Caco-2 (cell line): ENCODE data around the gene SMOC2. TPM values are rescaled to one million over a fixed set of nuclear protein-coding genes. Genes with fewer than 3 reads are reported as not detected.

Source experiments
- BruUV-seq: library from RNA; stranded (reverse); fragments of 400-500 nt; replicated peaks from 2 replicates; lab custom pipeline; 2021; lab: Mats Ljungman, UMichigan
- CTCF ChIA-PET: fragments of 300-600 bp; sonication (Branson Sonifier 250); formaldehyde crosslinking; loops from one replicate; lab custom pipeline; 2022; ENCODE audit warnings: antibody characterized with exemption; lab: Charles Lee
- POLR2A ChIA-PET: fragments of 300-600 bp; sonication (Branson Sonifier 250); formaldehyde crosslinking; loops from one replicate; lab custom pipeline; 2022; ENCODE audit warnings: antibody characterized with exemption; lab: Charles Lee
- DNase-seq, 2 experiments: peaks; one replicate each; pipeline versions ENCODE4 v3.0.0 to v3.0.0-alpha.2; 2020 to 2022
- H3K27me3 ChIP-seq: replicated peaks from 2 replicates; pipeline ENCODE4 v1.6.0; 2011; ENCODE audit warnings: low read length; ENCODE audit not compliant: control insufficient read depth, insufficient read depth
- H3K36me3 ChIP-seq: 2 replicates; pipeline ENCODE4 v1.5.1; 2011; ENCODE audit warnings: low read length; ENCODE audit not compliant: control insufficient read depth, insufficient read depth
- H3K4me1 ChIP-seq: fragments of 250-450 bp; sonication (Bioruptor Pico); 2 replicates; pipeline ENCODE4 v1.5.1; 2020; ENCODE audit warnings: mild to moderate bottlenecking
- H3K4me3 ChIP-seq: 2 replicates; pipeline ENCODE4 v1.5.1; 2011; ENCODE audit warnings: low read depth, mild to moderate bottlenecking, control low read depth, low read length
- H3K9me3 ChIP-seq: fragments of 250-450 bp; sonication (Bioruptor Pico); 2 replicates; pipeline ENCODE4 v1.5.1; 2020; ENCODE audit warnings: mild to moderate bottlenecking, moderate library complexity
- H3K27ac Mint-ChIP-seq: one replicate; pipeline ENCODE4 v1.8.0; 2022; ENCODE audit warnings: mixed read lengths; ENCODE audit not compliant: unreplicated experiment
- H3K27me3 Mint-ChIP-seq: one replicate; pipeline ENCODE4 v1.8.0; 2022; ENCODE audit warnings: mixed read lengths; ENCODE audit not compliant: insufficient read depth, unreplicated experiment
- H3K36me3 Mint-ChIP-seq: one replicate; pipeline ENCODE4 v1.8.0; 2022; ENCODE audit warnings: mild to moderate bottlenecking, mixed read lengths; ENCODE audit not compliant: insufficient read depth, unreplicated experiment
- H3K4me1 Mint-ChIP-seq: one replicate; pipeline ENCODE4 v1.8.0; 2022; ENCODE audit warnings: low read depth, mixed read lengths; ENCODE audit not compliant: unreplicated experiment
- H3K4me3 Mint-ChIP-seq: one replicate; pipeline ENCODE4 v1.8.0; 2022; ENCODE audit warnings: mild to moderate bottlenecking, moderate library complexity, mixed read lengths; ENCODE audit not compliant: unreplicated experiment
- H3K9me3 Mint-ChIP-seq: one replicate; pipeline ENCODE4 v1.8.0; 2022; ENCODE audit warnings: mixed read lengths; ENCODE audit not compliant: unreplicated experiment
- CTCF ChIP-seq, 2 experiments: fragments of 200-600 bp in 1 of 2; IDR thresholded peaks; 1 replicate in 1 of 2; 2 replicates in 1 of 2; pipeline versions ENCODE4 v1.5.1 to v1.8.0; 2011 to 2022; ENCODE audit warnings: antibody characterized with exemption in 1 of 2, control low read depth in 1 of 2, inconsistent platforms in 1 of 2, low read depth in 1 of 2, low read length in 1 of 2, mild to moderate bottlenecking in 1 of 2, moderate library complexity in 1 of 2; ENCODE audit not compliant: insufficient read depth in 1 of 2, severe bottlenecking in 1 of 2, unreplicated experiment in 1 of 2
- intact Hi-C: fragments of 100-400 bp; cut with micrococcal nuclease; formaldehyde crosslinking; loops from one replicate; pipeline ENCODE4 v1.10.0; 2022; ENCODE audit not compliant: unreplicated experiment
- total RNA-seq: library from RNA; stranded (reverse); gene quantifications from 2 replicates; pipeline ENCODE4 v1.2.3, GENCODE V29; 2022

The SMOC2 gene
- total RNA-seq, 1 experiment from 2014 or later: 2.8 TPM

- Mint-ChIP-seq H3K36me3 (peaks cover 6% of the 10 kb centered on the region), H3K27me3 (no peaks in the 10 kb centered on the region), H3K4me1 (peaks cover 16% of the 10 kb centered on the region), H3K27ac (no peak overlapping the region), H3K9me3 (peaks cover 14% of the 10 kb centered on the region), H3K4me3 (no peak overlapping the region)
- peaks cover 11% of the 10 kb centered on the region for H3K4me1 ChIP-seq
- BruUV-seq: no TSS peak
- ChIA-PET POLR2A (no interaction called here), CTCF (no interaction called here)
- intact Hi-C loops: loop anchor here (10.0 kb wide), 1 partner anchor 146 kb away; no protein-coding TSS in a partner anchor
- no peak for TF ChIP-seq CTCF (IDR thresholded peaks at IDR 0.05; ENCODE audit: insufficient read depth in 1 of 2, low read depth in 1 of 2, low read length in 1 of 2, severe bottlenecking in 1 of 2, unreplicated experiment in 1 of 2)
- H3K36me3 ChIP-seq: no peaks in the 10 kb centered on the region; the same call in 1 of the 2 replicates
- H3K4me3 ChIP-seq: no peak overlapping the region
- H3K27me3 ChIP-seq: no peaks in the 10 kb centered on the region
- H3K9me3 ChIP-seq: no peaks in the 10 kb centered on the region
- DNase-seq: no peak
Observed at GRCh38 chr6:168601111-168601510, 160.1 kb downstream of the SMOC2 start.

DNA sequence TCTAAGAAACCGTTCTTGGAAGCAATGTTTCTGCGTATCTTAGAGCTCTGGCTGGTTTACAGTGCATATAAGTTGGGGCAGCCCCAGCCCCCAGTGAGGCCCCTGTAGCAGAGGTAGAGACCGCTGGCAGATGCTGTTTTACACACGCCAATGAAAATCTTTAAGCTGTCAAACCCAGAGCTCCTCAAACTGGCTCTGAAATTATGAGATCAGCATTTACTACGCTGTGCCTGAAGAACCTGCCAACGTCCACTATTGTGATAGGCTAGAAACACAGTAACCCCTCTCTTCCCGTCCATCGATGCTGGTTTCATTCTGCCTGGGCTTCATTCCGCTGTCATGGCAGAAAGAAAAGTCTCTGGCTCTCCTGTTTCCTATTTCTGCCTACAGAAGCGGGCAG is 160.6 kb downstream of the SMOC2 start:
- Mint-ChIP-seq H3K9me3 (peaks cover 14% of the 10 kb centered on the region), H3K4me3 (no peak overlapping the region), H3K4me1 (peaks cover 16% of the 10 kb centered on the region), H3K27ac (no peak overlapping the region), H3K36me3 (peaks cover 6% of the 10 kb centered on the region), H3K27me3 (no peaks in the 10 kb centered on the region)
- no peaks in the 10 kb centered on the region for H3K27me3 ChIP-seq
- no peak overlapping the region for H3K4me3 ChIP-seq
- intact Hi-C loops: loop anchor here (10.0 kb wide), 1 partner anchor 147 kb away; no protein-coding TSS in a partner anchor
- POLR2A ChIA-PET: no interaction called here
- no peak for TF ChIP-seq CTCF (IDR thresholded peaks at IDR 0.05; ENCODE audit: insufficient read depth in 1 of 2, low read depth in 1 of 2, low read length in 1 of 2, severe bottlenecking in 1 of 2, unreplicated experiment in 1 of 2)
- no peak for DNase-seq
- H3K9me3 ChIP-seq: no peaks in the 10 kb centered on the region
- no peaks in the 10 kb centered on the region; the same call in 1 of the 2 replicates for H3K36me3 ChIP-seq
- CTCF ChIA-PET: no interaction called here
- no TSS peak for BruUV-seq
- peaks cover 11% of the 10 kb centered on the region for H3K4me1 ChIP-seq

- peaks cover 9% of the 10 kb centered on the region for H3K4me1 Mint-ChIP-seq
- H3K27ac Mint-ChIP-seq: no peak overlapping the region
- H3K4me3 Mint-ChIP-seq: no peak overlapping the region
- no TSS peak for BruUV-seq
- Histone ChIP-seq H3K9me3 (no peaks in the 10 kb centered on the region), H3K4me1 (peaks cover 10% of the 10 kb centered on the region), H3K36me3 (no peaks in the 10 kb centered on the region; the same call in 1 of the 2 replicates), H3K4me3 (no peak overlapping the region), H3K27me3 (no peaks in the 10 kb centered on the region)
- ChIA-PET POLR2A (no interaction called here), CTCF (no interaction called here)
- H3K36me3 Mint-ChIP-seq: peaks cover 4% of the 10 kb centered on the region
- no peak for DNase-seq
- no peaks in the 10 kb centered on the region for H3K27me3 Mint-ChIP-seq
- no peak for TF ChIP-seq CTCF (IDR thresholded peaks at IDR 0.05; ENCODE audit: insufficient read depth in 1 of 2, low read depth in 1 of 2, low read length in 1 of 2, severe bottlenecking in 1 of 2, unreplicated experiment in 1 of 2)
- intact Hi-C loops: loop anchor here (10.0 kb wide), 1 partner anchor 148 kb away; no protein-coding TSS in a partner anchor
- peaks cover 14% of the 10 kb centered on the region for H3K9me3 Mint-ChIP-seq
Observed at GRCh38 chr6:168602576-168602975, 161.6 kb downstream of the SMOC2 start.
